Large intestine (tissue), 3 donors: ENCODE data around the gene PTBP1. TPM values are rescaled to one million over a fixed set of nuclear protein-coding genes. Genes with fewer than 3 reads are reported as not detected.

Experiments
- DNase-seq, 2 donors: peaks; one replicate each; pipeline versions ENCODE4 v3.0.0 to v3.0.0-alpha.2; 2013
- H3K27ac ChIP-seq: one replicate; pipeline ENCODE4 v1.5.1; 2013; ENCODE audit warnings: low read length
- H3K27me3 ChIP-seq: 2 replicates; pipeline ENCODE4 v1.6.1; 2013; ENCODE audit warnings: low read length; ENCODE audit not compliant: control insufficient read depth, insufficient read depth
- H3K36me3 ChIP-seq: 2 replicates; pipeline ENCODE4 v1.6.1; 2013; ENCODE audit warnings: low read length; ENCODE audit not compliant: control insufficient read depth, insufficient read depth
- H3K4me1 ChIP-seq: one replicate; pipeline ENCODE4 v1.6.1; 2013; ENCODE audit warnings: low read length; ENCODE audit not compliant: control insufficient read depth, insufficient read depth
- H3K4me3 ChIP-seq: one replicate; pipeline ENCODE4 v1.5.1; 2013; ENCODE audit warnings: low read length
- H3K9me3 ChIP-seq: one replicate; pipeline ENCODE4 v1.6.1; 2013; ENCODE audit warnings: mild to moderate bottlenecking, low read depth, low read length, moderate library complexity; ENCODE audit not compliant: control insufficient read depth
- WGBS: methylation state at CpG from one replicate; pipeline ENCODE4 v1.1.5; 2013; ENCODE audit warnings: low lambda C conversion rate; ENCODE audit not compliant: insufficient coverage; 5-methylcytosine and 5-hydroxymethylcytosine counted together
- polyA plus RNA-seq: library from polyadenylated mRNA; unstranded; fragments of 120-200 nt; gene quantifications from one replicate; pipeline ENCODE4 v1.2.1, GENCODE V29; 2013

PTBP1 gene
- polyA plus RNA-seq, 1 donor = 240 TPM

DNA sequence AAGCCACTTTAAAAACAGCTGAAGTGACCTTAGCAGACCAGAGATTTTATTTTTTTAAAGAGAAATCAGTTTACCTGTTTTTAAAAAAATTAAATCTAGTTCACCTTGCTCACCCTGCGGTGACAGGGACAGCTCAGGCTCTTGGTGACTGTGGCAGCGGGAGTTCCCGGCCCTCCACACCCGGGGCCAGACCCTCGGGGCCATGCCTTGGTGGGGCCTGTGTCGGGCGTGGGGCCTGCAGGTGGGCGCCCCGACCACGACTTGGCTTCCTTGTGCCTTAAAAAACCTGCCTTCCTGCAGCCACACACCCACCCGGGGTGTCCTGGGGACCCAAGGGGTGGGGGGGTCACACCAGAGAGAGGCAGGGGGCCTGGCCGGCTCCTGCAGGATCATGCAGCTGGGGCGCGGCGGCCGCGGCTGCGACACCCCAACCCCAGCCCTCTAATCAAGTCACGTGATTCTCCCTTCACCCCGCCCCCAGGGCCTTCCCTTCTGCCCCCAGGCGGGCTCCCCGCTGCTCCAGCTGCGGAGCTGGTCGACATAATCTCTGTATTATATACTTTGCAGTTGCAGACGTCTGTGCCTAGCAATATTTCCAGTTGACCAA lies 13.7 kb downstream of the PTBP1 start:
- no peak overlapping the region for H3K4me3 ChIP-seq
- no peak for DNase-seq
- no peak overlapping the region for H3K27ac ChIP-seq
- H3K9me3 ChIP-seq = peaks cover 30% of the 10 kb centered on the region
- no peaks in the 10 kb centered on the region for H3K27me3 ChIP-seq
- 50% methylated on average over 1 of the region's 25 CpGs for WGBS
- H3K36me3 ChIP-seq = peaks cover 64% of the 10 kb centered on the region
- H3K4me1 ChIP-seq = no peaks in the 10 kb centered on the region

DNA sequence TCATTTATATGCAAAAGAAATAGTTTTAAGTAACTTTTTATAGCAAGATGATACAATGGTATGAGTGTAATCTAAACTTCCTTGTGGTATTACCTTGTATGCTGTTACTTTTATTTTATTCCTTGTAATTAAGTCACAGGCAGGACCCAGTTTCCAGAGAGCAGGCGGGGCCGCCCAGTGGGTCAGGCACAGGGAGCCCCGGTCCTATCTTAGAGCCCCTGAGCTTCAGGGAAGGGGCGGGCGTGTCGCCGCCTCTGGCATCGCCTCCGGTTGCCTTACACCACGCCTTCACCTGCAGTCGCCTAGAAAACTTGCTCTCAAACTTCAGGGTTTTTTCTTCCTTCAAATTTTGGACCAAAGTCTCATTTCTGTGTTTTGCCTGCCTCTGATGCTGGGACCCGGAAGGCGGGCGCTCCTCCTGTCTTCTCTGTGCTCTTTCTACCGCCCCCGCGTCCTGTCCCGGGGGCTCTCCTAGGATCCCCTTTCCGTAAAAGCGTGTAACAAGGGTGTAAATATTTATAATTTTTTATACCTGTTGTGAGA lies 14.3 kb downstream of the PTBP1 start:
- Histone ChIP-seq H3K9me3 (peaks cover 35% of the 10 kb centered on the region), H3K36me3 (peaks cover 58% of the 10 kb centered on the region), H3K27me3 (no peaks in the 10 kb centered on the region), H3K27ac (no peak overlapping the region), H3K4me1 (no peaks in the 10 kb centered on the region), H3K4me3 (no peak overlapping the region)
- no peak for DNase-seq
- WGBS = 94% methylated on average over 6 of the region's 20 CpGs

DNA sequence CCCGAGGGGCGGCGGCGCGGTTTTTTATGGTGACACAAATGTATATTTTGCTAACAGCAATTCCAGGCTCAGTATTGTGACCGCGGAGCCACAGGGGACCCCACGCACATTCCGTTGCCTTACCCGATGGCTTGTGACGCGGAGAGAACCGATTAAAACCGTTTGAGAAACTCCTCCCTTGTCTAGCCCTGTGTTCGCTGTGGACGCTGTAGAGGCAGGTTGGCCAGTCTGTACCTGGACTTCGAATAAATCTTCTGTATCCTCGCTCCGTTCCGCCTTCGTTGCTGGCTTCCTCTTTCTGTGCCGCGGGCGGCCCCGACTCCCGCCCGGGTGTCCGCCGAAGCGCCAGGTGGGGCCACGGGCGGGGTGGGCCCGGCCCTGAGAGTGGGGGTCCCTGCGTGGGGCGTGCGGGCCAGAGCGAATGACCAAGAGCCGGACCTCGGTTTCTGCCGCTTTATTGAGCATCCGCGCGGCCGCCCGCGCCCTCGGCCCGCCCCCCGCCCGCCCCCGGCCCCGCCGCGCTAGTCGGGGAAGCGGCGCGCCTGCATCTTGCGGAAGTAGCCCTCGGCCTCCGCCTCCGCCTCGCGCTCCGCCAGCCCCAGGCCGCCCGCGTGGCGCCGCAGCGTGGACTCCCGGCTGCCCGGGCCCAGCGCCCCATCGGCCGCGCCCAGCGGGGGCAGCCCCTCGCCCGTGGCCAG lies 14.9 kb downstream of the PTBP1 start:
- Histone ChIP-seq H3K27ac (no peak overlapping the region), H3K9me3 (peaks cover 32% of the 10 kb centered on the region), H3K4me1 (no peaks in the 10 kb centered on the region), H3K4me3 (no peak overlapping the region), H3K27me3 (no peaks in the 10 kb centered on the region), H3K36me3 (peaks cover 52% of the 10 kb centered on the region)
- 100% methylated on average over 2 of the region's 80 CpGs for WGBS
- no peak for DNase-seq

DNA sequence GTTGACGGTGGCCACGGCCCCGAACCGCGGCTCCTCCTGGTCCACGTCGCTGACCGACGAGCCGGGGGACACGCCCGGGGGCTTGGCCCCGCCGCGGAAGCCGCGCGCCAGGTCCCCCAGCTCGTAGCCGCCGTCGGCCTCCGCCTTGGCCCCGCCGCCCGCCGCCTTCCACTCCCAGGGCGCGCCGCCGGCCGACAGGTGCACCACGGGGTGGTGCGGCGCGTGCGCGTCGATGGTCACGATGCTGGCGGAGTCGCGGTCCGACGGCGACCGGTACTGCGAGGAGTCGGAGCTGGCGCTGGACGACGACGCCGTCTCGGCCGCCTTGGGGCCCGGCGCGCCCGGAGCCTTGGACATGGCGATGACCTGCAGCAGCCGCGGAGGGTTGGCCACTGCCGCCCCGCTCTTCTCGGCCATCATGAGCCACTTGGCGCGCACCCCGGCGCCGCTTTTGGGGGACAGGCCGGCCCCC lies 15.5 kb downstream of the PTBP1 start:
- peaks cover 31% of the 10 kb centered on the region for H3K9me3 ChIP-seq
- no CpG with 5 or more reads among the region's 72 CpGs for WGBS
- H3K36me3 ChIP-seq = peaks cover 46% of the 10 kb centered on the region

DNA sequence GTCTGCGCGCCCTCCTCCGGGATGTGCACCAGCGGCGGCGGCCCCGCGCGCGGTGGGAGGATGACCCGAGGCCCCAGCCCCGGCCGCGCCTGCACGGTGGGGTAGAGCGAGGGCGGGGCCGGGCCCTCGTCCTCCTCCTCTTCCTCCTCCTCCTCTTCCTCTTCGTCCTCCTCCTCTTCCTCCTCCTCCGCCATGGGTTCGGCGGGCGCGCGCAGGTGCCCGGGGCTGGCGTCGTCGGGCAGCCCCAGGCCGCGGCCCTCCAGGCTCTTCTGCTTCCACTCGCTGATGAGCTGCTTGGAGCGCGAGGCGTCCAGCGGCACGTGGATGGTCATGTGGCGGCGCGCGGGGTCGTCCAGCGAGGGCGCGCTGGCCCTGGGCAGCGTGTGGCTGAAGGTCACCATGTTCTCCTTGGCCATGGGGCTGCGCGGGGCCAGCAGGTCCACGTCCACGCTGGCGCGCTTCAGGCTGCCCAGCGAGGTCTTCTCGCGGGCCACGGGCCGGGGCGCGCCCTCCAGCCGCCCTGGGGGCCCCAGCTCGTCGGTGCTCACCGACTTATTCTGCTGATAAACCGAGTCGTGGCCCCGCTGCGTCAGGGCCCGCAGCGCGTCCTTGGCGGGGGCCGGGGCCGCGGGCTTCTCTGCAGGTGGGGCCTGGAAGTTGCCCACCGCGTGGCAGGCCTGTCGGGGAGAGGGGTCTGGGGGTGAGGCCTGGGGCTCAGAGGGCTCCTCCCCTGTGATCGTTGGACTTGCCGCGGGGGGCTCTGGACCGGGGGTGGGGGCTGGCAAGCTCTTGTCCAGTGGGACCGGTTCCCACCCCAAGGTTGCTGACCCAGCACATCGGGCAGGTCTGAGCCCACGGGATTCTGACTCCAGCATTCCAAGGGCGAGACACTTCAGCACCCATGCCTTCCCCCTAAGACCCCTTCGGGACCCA lies 16.2 kb downstream of the PTBP1 start:
- no peak for DNase-seq
- Histone ChIP-seq H3K4me1 (no peaks in the 10 kb centered on the region), H3K27me3 (no peaks in the 10 kb centered on the region), H3K27ac (no peak overlapping the region), H3K36me3 (peaks cover 40% of the 10 kb centered on the region), H3K4me3 (no peak overlapping the region), H3K9me3 (peaks cover 31% of the 10 kb centered on the region)
- WGBS = no CpG with 5 or more reads among the region's 87 CpGs

More for the DNA sequence above, 15.5 kb downstream of the PTBP1 start:
- Histone ChIP-seq H3K4me1 (no peaks in the 10 kb centered on the region), H3K4me3 (no peak overlapping the region), H3K27ac (no peak overlapping the region), H3K27me3 (no peaks in the 10 kb centered on the region)
- no peak for DNase-seq

DNA sequence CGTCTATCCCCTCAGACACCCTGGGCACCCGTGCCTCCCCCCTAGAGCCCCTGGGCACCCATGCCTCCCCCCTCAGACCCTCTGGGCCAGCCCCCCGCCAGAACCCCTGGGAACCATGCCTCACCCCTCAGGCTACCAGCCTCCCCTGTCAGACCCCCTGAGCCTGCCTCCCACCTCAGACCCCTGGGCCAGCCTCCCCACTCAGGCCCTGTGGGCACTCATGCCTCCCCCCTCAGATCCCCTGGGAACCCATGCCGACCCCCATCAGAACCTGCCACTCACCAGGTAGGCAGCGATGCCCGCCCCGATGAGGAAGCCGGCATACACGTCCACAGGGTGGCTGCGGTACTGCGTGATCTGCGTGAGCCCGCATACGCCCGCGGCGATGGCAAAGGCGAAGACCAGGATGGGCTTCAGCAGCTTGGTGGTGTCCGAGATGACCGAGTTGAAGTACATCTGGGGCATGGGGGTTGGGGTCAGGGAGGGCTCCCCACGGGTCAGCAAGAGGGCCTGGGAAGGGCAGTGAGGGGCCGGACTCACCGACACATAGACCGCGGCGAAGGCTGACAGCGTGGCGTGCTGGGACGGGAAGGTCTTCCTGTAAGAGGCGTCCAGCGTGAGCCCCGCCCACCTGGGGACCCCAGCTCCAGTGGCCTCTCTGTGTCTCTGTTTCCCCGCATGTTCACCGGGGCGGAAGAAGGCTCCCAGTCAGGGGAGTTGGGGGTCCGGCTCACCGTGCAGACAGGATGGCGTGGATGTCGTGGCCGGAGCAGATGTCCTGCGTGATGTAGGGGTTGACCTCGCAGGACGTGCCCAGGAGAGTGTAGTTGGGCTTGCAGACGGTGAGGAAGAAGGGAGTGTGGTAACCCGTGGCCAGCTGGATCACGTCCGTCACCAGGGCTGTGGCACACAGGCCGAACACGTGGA lies 17.2 kb downstream of the PTBP1 start:
- WGBS = 100% methylated on average over 1 of the region's 49 CpGs
- Histone ChIP-seq H3K9me3 (peaks cover 31% of the 10 kb centered on the region), H3K4me3 (no peak overlapping the region), H3K27ac (no peak overlapping the region), H3K4me1 (no peaks in the 10 kb centered on the region), H3K27me3 (no peaks in the 10 kb centered on the region), H3K36me3 (peaks cover 31% of the 10 kb centered on the region)
- no peak for DNase-seq

DNA sequence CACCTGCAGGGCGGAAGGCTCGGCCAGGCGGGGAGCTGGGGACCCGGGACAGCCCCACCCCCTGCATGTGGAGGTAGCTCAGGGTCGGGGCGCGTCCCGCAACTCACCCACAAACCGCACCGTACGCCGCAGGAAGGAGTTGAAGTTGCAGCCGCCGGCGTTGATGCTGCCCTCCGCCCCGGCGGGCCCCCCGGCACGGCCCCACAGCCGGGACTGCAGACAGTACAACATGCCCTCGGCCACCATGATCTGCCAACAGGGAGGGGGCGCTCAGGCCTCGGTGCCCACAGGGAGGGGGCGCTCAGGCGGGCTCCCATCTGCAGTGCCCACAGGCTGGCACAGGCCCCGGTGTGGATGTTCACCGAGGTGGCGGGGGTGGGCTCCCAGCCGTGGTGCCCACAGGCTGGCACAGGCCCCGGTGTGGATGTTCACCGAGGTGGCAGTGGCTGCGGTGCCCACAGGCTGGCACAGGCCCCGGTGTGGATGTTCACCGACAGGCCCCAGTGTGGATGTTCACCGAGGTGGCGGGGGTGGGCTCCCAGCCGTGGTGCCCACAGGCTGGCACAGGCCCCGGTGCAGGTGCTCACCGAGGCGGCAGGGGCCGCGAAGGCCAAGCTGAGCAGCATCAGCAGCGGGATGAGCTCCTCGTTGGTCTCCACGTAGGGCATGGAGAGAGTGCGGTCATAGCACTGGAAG lies 18.0 kb downstream of the PTBP1 start:
- H3K4me1 ChIP-seq = no peaks in the 10 kb centered on the region
- no peak for DNase-seq

DNA sequence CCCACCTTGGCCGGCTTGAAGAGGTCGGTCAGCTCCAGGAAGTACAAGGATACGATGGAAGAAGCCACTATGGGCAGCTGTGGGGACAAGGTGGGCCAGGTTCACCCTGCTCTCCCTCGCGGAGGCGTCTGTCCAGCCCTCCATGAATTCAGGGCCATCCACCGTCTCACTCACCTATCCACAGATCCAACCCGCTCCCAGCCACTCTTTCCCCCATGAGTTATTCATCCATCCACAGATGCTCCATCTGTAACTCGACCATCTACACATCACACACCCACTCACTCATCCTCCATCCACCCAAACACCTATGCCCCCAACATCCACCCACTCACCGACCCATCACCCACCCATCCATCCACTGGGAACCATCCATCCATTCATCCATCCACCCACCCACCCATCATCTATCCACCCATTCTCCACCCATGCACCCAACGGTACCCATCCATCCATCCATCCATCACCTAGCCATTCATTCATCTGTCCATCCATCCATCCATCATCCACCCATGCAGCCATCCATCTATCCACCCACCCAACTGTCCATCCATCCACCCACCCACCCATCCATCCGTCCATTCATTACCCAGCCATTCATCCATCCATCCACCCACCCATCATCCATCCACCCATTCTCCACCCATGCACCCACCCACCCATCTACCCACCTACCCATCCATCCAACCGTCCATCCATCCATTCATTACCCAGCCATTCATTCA lies 18.7 kb downstream of the PTBP1 start:
- DNase-seq = no peak
- peaks cover 30% of the 10 kb centered on the region for H3K9me3 ChIP-seq
- no peak overlapping the region for H3K27ac ChIP-seq
- H3K4me3 ChIP-seq = no peak overlapping the region
- peaks cover 8% of the 10 kb centered on the region for H3K27me3 ChIP-seq
- WGBS = 86% methylated on average over 2 of the region's 13 CpGs
- peaks cover 16% of the 10 kb centered on the region for H3K36me3 ChIP-seq
- H3K4me1 ChIP-seq = no peaks in the 10 kb centered on the region

More for the DNA sequence above, 18.0 kb downstream of the PTBP1 start:
- Histone ChIP-seq H3K9me3 (peaks cover 31% of the 10 kb centered on the region), H3K27me3 (peaks cover 3% of the 10 kb centered on the region), H3K4me3 (no peak overlapping the region), H3K36me3 (peaks cover 23% of the 10 kb centered on the region), H3K27ac (no peak overlapping the region)
- no CpG with 5 or more reads among the region's 47 CpGs for WGBS

DNA sequence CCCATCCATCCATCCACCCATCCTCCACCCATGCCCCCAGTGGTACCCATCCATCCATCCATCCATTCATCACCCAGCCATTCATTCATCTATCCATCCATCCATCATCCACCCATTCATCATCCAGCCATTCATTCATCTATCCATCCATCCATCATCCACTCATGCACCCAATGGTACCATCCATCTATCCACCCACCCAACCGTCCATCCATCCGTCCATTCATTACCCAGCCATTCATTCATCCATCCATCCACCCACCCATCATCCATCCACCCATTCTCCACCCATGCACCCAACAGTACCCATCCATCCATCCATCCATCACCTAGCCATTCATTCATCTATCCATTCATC lies 19.2 kb downstream of the PTBP1 start:
- no peak overlapping the region for H3K4me3 ChIP-seq
- no peaks in the 10 kb centered on the region for H3K4me1 ChIP-seq
- H3K27me3 ChIP-seq = peaks cover 8% of the 10 kb centered on the region
- 100% methylated on average over 1 of the region's 2 CpGs for WGBS
- H3K9me3 ChIP-seq = peaks cover 26% of the 10 kb centered on the region
- peaks cover 11% of the 10 kb centered on the region for H3K36me3 ChIP-seq
- H3K27ac ChIP-seq = no peak overlapping the region
- no peak for DNase-seq
